Neural progenitor cell (in vitro differentiated cells): ENCODE data around the gene FAM124A. TPM values are rescaled to one million over a fixed set of nuclear protein-coding genes. Genes with fewer than 3 reads are reported as not detected.
A peak's percentile ranks its signal among the peaks of the same experiment; 100 is the strongest.

Experiments used
- DNase-seq: peaks from one replicate; pipeline ENCODE4 v3.0.0-alpha.2; 2016; ENCODE audit warnings: low spot score
- H2AFZ ChIP-seq: fragments of 200-600 bp; sonication (generic); replicated peaks from 2 replicates; pipeline ENCODE4 v1.6.1; 2016; ENCODE audit warnings: antibody characterized with exemption
- H3F3A ChIP-seq: fragments of 200-600 bp; sonication (generic); 2 replicates; pipeline ENCODE4 v1.6.1; 2016; ENCODE audit warnings: antibody characterized with exemption, low read depth
- H3K27ac ChIP-seq: fragments of 200-600 bp; sonication (generic); 2 replicates; pipeline ENCODE4 v1.5.1; 2016; ENCODE audit warnings: mild to moderate bottlenecking
- H3K27me3 ChIP-seq: fragments of 200-600 bp; sonication (generic); 2 replicates; pipeline ENCODE4 v1.6.1; 2016; ENCODE audit warnings: mild to moderate bottlenecking, moderate library complexity
- H3K36me3 ChIP-seq: fragments of 200-600 bp; sonication (generic); 2 replicates; pipeline ENCODE4 v1.5.1; 2016
- H3K4me1 ChIP-seq: fragments of 200-600 bp; sonication (generic); 2 replicates; pipeline ENCODE4 v1.6.1; 2016; ENCODE audit warnings: mixed run types
- H3K4me2 ChIP-seq: fragments of 200-600 bp; sonication (generic); 2 replicates; pipeline ENCODE4 v1.6.1; 2016
- H3K4me3 ChIP-seq: fragments of 200-600 bp; sonication (generic); 2 replicates; pipeline ENCODE4 v1.5.1; 2016
- H3K79me2 ChIP-seq: fragments of 200-600 bp; sonication (generic); 2 replicates; pipeline ENCODE4 v1.6.1; 2016; ENCODE audit warnings: low read depth
- H3K9ac ChIP-seq: fragments of 200-600 bp; sonication (generic); 2 replicates; pipeline ENCODE4 v1.6.1; 2016
- H3K9me3 ChIP-seq: fragments of 200-600 bp; sonication (generic); 2 replicates; pipeline ENCODE4 v1.5.1; 2016; ENCODE audit warnings: low read depth
- H4K20me1 ChIP-seq: fragments of 200-600 bp; sonication (generic); 2 replicates; pipeline ENCODE4 v1.6.1; 2016; ENCODE audit warnings: low read depth
- H3K27ac Mint-ChIP-seq: 3 replicates; pipeline ENCODE4 v1.8.0; 2021; ENCODE audit warnings: mixed read lengths
- H3K27me3 Mint-ChIP-seq: 2 replicates; pipeline ENCODE4 v1.8.0; 2022; ENCODE audit warnings: low read depth, mild to moderate bottlenecking, inconsistent platforms, moderate library complexity, mixed read lengths; ENCODE audit not compliant: insufficient read depth
- H3K36me3 Mint-ChIP-seq: 3 replicates; pipeline ENCODE4 v1.8.0; 2021; ENCODE audit warnings: mixed read lengths
- H3K4me1 Mint-ChIP-seq: 3 replicates; pipeline ENCODE4 v1.8.0; 2021; ENCODE audit warnings: mixed read lengths
- H3K4me3 Mint-ChIP-seq: 3 replicates; pipeline ENCODE4 v1.8.0; 2021; ENCODE audit warnings: mild to moderate bottlenecking, moderate library complexity, mixed read lengths
- H3K9me3 Mint-ChIP-seq: 3 replicates; pipeline ENCODE4 v1.8.0; 2020; ENCODE audit warnings: mixed read lengths
- CTCF ChIP-seq: fragments of 200-600 bp; sonication (generic); IDR thresholded peaks from 2 replicates; pipeline ENCODE4 v1.5.1; 2017; ENCODE audit warnings: antibody characterized with exemption, mild to moderate bottlenecking
- EZH2 ChIP-seq: fragments of 200-600 bp; sonication (generic); IDR thresholded peaks from 2 replicates; pipeline ENCODE4 v1.6.1; 2017; ENCODE audit warnings: antibody characterized with exemption, mild to moderate bottlenecking, moderate library complexity
- EZH2phosphoT487 ChIP-seq: fragments of 200-600 bp; sonication (generic); IDR thresholded peaks from 2 replicates; pipeline ENCODE4 v1.6.1; 2017; ENCODE audit warnings: antibody characterized with exemption
- total RNA-seq: library from RNA; depleted of rRNA; stranded (reverse); fragments of >200 nt; gene quantifications from 2 replicates; pipeline ENCODE4 v1.2.3, GENCODE V29; 2015; ENCODE audit warnings: low replicate concordance

Gene FAM124A
- total RNA-seq, 1 donor from 2014 or later = 22.6 TPM

DNA sequence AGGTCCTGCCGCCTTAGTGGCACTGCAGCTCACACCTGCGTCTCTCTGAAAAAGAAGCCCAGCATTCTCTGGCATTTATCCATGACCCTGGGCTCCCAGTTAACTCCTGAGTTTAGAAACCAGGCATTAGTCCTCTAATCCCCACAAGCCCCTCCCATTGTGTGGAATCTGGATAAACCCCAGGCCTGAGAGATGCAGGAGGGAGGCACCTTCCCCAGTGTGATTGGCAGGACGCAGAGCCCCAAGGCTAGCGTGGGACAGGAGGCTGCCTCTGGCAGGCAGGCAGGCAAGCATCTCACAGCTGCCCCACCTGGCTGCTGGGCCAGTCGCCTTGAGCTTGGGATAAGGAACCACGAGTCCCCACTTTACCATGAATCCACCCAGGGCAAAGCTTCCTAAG lies 106.3 kb downstream of the FAM124A start:
- H3K27ac Mint-ChIP-seq = no peak overlapping the region
- H3K79me2 ChIP-seq = no peaks in the 10 kb centered on the region
- no peaks in the 10 kb centered on the region for H3K9me3 ChIP-seq
- no peaks in the 10 kb centered on the region for H3K36me3 ChIP-seq
- no peak overlapping the region for H3K4me3 ChIP-seq
- TF ChIP-seq CTCF (no peak), EZH2phosphoT487 (no peak), EZH2 (no peak)
- H3K9me3 Mint-ChIP-seq = no peaks in the 10 kb centered on the region
- no peaks in the 10 kb centered on the region for H4K20me1 ChIP-seq
- peak overlapping the region; percentile 33 for H3K4me2 ChIP-seq
- no peak overlapping the region for H3K4me3 Mint-ChIP-seq
- peaks cover 7% of the 10 kb centered on the region for H3K27me3 Mint-ChIP-seq
- peaks cover 39% of the 10 kb centered on the region for H3K4me1 ChIP-seq
- H3K27me3 ChIP-seq = no peaks in the 10 kb centered on the region
- DNase-seq = peak; percentile 94
- peaks cover 27% of the 10 kb centered on the region for H3F3A ChIP-seq
- H3K4me1 Mint-ChIP-seq = peaks cover 20% of the 10 kb centered on the region
- H3K9ac ChIP-seq = no peak overlapping the region
- H2AFZ ChIP-seq = no peak overlapping the region
- H3K27ac ChIP-seq = no peak overlapping the region
- no peaks in the 10 kb centered on the region for H3K36me3 Mint-ChIP-seq

GRCh38 chr13:51329606-51330005 lies 107.4 kb downstream of the FAM124A start:
- H3K9me3 ChIP-seq = no peaks in the 10 kb centered on the region
- peaks cover 38% of the 10 kb centered on the region for H3K4me1 ChIP-seq
- no peaks in the 10 kb centered on the region for H4K20me1 ChIP-seq
- H3K9me3 Mint-ChIP-seq = no peaks in the 10 kb centered on the region
- H3K27me3 ChIP-seq = no peaks in the 10 kb centered on the region
- peaks cover 7% of the 10 kb centered on the region for H3K27me3 Mint-ChIP-seq
- H3K79me2 ChIP-seq = no peaks in the 10 kb centered on the region
- H3K4me3 ChIP-seq = no peak overlapping the region
- DNase-seq = no peak
- H3F3A ChIP-seq = peaks cover 18% of the 10 kb centered on the region
- H3K4me2 ChIP-seq = no peak overlapping the region
- no peaks in the 10 kb centered on the region for H3K36me3 Mint-ChIP-seq
- H3K27ac Mint-ChIP-seq = no peak overlapping the region
- no peak overlapping the region for H3K27ac ChIP-seq
- peaks cover 19% of the 10 kb centered on the region for H3K4me1 Mint-ChIP-seq
- TF ChIP-seq EZH2 (no peak), EZH2phosphoT487 (no peak)
- no peak overlapping the region for H3K9ac ChIP-seq
- no peak overlapping the region for H3K4me3 Mint-ChIP-seq
- no peaks in the 10 kb centered on the region for H3K36me3 ChIP-seq
- no peak overlapping the region for H2AFZ ChIP-seq

DNA sequence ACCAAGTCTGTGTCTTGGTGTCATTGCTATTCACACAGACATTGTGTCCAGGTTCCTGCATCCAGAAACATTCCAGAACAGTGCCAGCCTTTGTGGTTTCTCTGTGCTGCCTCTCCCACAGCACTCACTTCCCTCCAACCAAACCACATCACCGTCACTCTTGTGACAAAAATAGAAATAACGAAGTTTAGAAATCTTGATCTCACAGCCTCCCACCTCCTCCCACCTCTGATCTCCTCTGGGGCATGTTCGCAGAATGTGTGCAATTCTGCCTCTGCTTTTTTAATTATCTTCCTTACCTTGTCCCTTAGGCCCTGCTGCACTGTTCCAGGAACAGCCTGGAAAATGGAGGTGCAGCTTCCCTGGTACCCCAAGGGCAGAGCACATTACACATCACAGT lies 108.6 kb downstream of the FAM124A start:
- no peak for DNase-seq
- Histone ChIP-seq H4K20me1 (no peaks in the 10 kb centered on the region), H3K9ac (no peak overlapping the region), H3K36me3 (no peaks in the 10 kb centered on the region), H3K27ac (no peak overlapping the region), H2AFZ (no peak overlapping the region), H3K79me2 (no peaks in the 10 kb centered on the region), H3F3A (peaks cover 23% of the 10 kb centered on the region), H3K4me1 (peaks cover 27% of the 10 kb centered on the region), H3K4me3 (no peak overlapping the region), H3K27me3 (no peaks in the 10 kb centered on the region), H3K4me2 (no peak overlapping the region), H3K9me3 (no peaks in the 10 kb centered on the region)
- Mint-ChIP-seq H3K27ac (no peak overlapping the region), H3K9me3 (no peaks in the 10 kb centered on the region), H3K4me1 (peaks cover 16% of the 10 kb centered on the region), H3K36me3 (no peaks in the 10 kb centered on the region), H3K4me3 (no peak overlapping the region), H3K27me3 (peaks cover 7% of the 10 kb centered on the region)
- TF ChIP-seq EZH2phosphoT487 (no peak), EZH2 (no peak), CTCF (no peak)

DNA sequence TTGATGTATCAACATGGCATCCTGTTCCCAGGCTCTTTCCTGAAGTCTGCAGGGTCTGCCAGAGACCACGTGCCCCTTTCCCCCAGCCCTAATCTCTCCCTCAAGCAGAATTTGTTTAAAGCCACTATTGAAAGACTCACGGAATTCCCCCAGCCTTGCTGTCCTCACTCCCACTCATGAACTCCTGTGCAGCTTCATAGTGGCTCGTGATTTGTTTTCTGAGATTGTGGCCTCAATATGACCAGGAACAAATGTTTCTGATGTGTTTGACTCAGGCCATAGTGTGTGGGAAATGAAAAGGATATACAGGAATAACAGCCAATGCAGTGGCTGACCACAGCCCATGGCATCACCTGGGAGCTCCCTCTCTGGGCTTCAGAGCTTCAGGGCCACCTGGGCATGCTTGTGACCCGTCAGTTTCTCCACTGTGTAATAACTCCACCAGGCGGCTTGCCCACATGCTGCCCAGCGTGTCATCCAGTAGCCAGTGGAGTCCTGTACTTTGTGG lies 109.2 kb downstream of the FAM124A start:
- Histone ChIP-seq H3K4me3 (no peak overlapping the region), H4K20me1 (no peaks in the 10 kb centered on the region), H3K4me2 (no peak overlapping the region), H3K79me2 (no peaks in the 10 kb centered on the region), H3K9me3 (no peaks in the 10 kb centered on the region), H3F3A (peaks cover 23% of the 10 kb centered on the region), H3K27me3 (no peaks in the 10 kb centered on the region), H3K4me1 (peaks cover 20% of the 10 kb centered on the region), H3K9ac (no peak overlapping the region), H3K36me3 (no peaks in the 10 kb centered on the region), H2AFZ (no peak overlapping the region), H3K27ac (no peak overlapping the region)
- Mint-ChIP-seq H3K4me3 (peak overlapping the region; percentile 15), H3K4me1 (peaks cover 12% of the 10 kb centered on the region), H3K9me3 (no peaks in the 10 kb centered on the region), H3K36me3 (no peaks in the 10 kb centered on the region), H3K27me3 (peaks cover 7% of the 10 kb centered on the region), H3K27ac (no peak overlapping the region)
- TF ChIP-seq EZH2 (no peak), CTCF (no peak), EZH2phosphoT487 (no peak)
- DNase-seq = no peak
